Neutrophil (primary cell): Measurements from ENCODE around the gene PSAPL1.

Experiments
- H3K27ac ChIP-seq: fragments of 200-600 bp; sonication (generic); 2 replicates; pipeline ENCODE4 v1.5.1; 2016; ENCODE audit warnings: mild to moderate bottlenecking, moderate library complexity
- H3K27me3 ChIP-seq: fragments of 200-600 bp; sonication (generic); 2 replicates; pipeline ENCODE4 v1.6.0; 2016; ENCODE audit warnings: mild to moderate bottlenecking
- H3K36me3 ChIP-seq: fragments of 200-600 bp; sonication (generic); 2 replicates; pipeline ENCODE4 v1.5.1; 2017
- H3K4me1 ChIP-seq, 2 experiments: fragments of 200-600 bp in 1 of 2; sonication (generic) in 1 of 2; 1 replicate in 1 of 2; 2 replicates in 1 of 2; pipeline versions ENCODE4 v1.5.1 to v1.6.1; 2013 to 2016; ENCODE audit warnings: low read depth in 1 of 2, low read length in 1 of 2, mild to moderate bottlenecking in 1 of 2, moderate library complexity in 1 of 2; ENCODE audit not compliant: control insufficient read depth in 1 of 2, insufficient read depth in 1 of 2
- H3K4me3 ChIP-seq, 2 experiments: fragments of 200-600 bp in 1 of 2; sonication (generic) in 1 of 2; 1 replicate in 1 of 2; 2 replicates in 1 of 2; pipeline ENCODE4 v1.5.1; 2013 to 2016; ENCODE audit warnings: low read depth in 1 of 2, low read length in 1 of 2, mild to moderate bottlenecking in 1 of 2, moderate library complexity in 1 of 2
- H3K9me3 ChIP-seq: fragments of 200-600 bp; sonication (generic); 2 replicates; pipeline ENCODE4 v1.5.1; 2016
- CTCF ChIP-seq: fragments of 200-600 bp; sonication (generic); IDR thresholded peaks from 2 replicates; pipeline ENCODE4 v1.5.1; 2016; ENCODE audit warnings: antibody characterized with exemption

The PSAPL1 gene

DNA sequence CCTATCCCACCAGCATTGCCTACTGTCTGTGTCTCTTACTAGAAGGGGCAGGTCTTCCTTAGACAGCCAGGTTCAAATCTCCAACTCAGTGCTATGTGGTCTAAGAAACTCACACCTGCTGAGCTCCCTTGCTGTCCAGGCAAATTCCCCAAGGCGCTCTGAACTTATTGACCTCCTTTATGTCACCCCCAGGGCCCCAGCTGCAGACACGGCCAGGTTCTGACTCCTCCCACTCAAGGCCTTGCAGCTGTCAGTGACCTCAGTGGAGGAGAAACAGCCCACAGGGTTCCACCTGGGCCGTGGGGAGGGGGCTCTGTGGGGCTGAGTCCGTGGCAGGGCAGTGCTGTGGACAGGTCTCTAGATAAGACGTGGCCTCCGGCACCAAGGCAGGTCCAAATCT lies 42.1 kb upstream of the PSAPL1 start:
- TF ChIP-seq CTCF, result no peak
- peaks cover 18% of the 10 kb centered on the region for H3K27me3 ChIP-seq
- no peak overlapping the region for H3K27ac ChIP-seq
- no peak overlapping the region for H3K4me3 ChIP-seq
- H3K36me3 ChIP-seq, result no peaks in the 10 kb centered on the region
- H3K9me3 ChIP-seq, result no peaks in the 10 kb centered on the region
- H3K4me1 ChIP-seq, result no peaks in the 10 kb centered on the region

DNA sequence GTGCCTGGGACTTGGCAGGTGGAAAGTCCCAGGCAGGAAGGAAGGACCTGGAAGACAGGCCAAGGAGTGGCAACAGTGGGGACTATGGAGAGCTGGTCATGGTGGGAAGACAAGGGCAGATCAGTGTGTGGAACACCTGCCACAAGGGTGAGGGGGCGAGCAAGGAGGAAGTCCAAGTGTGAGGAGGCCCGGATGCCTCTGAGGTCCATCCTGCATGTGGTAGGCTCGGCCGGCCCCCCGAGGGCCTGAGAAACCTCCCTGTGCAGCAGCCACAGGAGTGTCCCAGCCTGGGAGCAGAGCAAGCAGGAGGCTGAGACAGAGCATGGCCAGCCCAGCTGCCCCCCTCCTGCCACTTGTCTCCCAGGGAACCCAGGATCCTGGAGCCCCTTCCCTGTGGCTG lies 40.5 kb upstream of the PSAPL1 start:
- Histone ChIP-seq H3K9me3 (no peaks in the 10 kb centered on the region), H3K27ac (no peak overlapping the region), H3K27me3 (peaks cover 25% of the 10 kb centered on the region), H3K4me1 (no peaks in the 10 kb centered on the region), H3K36me3 (no peaks in the 10 kb centered on the region), H3K4me3 (no peak overlapping the region)
- TF ChIP-seq CTCF, result no peak

GRCh38 chr4:7474320-7474719 lies 39.6 kb upstream of the PSAPL1 start:
- no peak for TF ChIP-seq CTCF
- Histone ChIP-seq H3K9me3 (no peaks in the 10 kb centered on the region), H3K4me1 (no peaks in the 10 kb centered on the region), H3K36me3 (no peaks in the 10 kb centered on the region), H3K4me3 (no peak overlapping the region), H3K27ac (no peak overlapping the region), H3K27me3 (peaks cover 25% of the 10 kb centered on the region)

GRCh38 chr4:7473081-7473480 lies 38.4 kb upstream of the PSAPL1 start:
- Histone ChIP-seq H3K27me3 (peaks cover 25% of the 10 kb centered on the region), H3K27ac (no peak overlapping the region), H3K36me3 (no peaks in the 10 kb centered on the region), H3K4me3 (no peak overlapping the region), H3K9me3 (no peaks in the 10 kb centered on the region), H3K4me1 (no peaks in the 10 kb centered on the region)
- TF ChIP-seq CTCF, result no peak

GRCh38 chr4:7472442-7473013 lies 37.8 kb upstream of the PSAPL1 start:
- no peaks in the 10 kb centered on the region for H3K9me3 ChIP-seq
- peaks cover 25% of the 10 kb centered on the region for H3K27me3 ChIP-seq
- TF ChIP-seq CTCF, result no peak
- H3K27ac ChIP-seq, result no peak overlapping the region
- H3K36me3 ChIP-seq, result no peaks in the 10 kb centered on the region
- H3K4me1 ChIP-seq, result no peaks in the 10 kb centered on the region
- H3K4me3 ChIP-seq, result no peak overlapping the region
